HepG2 (cell line): Measurements from ENCODE around the gene OR6B3. TPM values are rescaled to one million over a fixed set of nuclear protein-coding genes. Genes with fewer than 3 reads are reported as not detected.

Source experiments
- ATAC-seq: fragments of 200-7000 bp; cut with Tn5 transposase; 3 replicates; pipeline ENCODE4 v1.9.1; 2020; ENCODE audit warnings: mild to moderate bottlenecking, moderate library complexity
- BruUV-seq: library from RNA; stranded (reverse); fragments of 400-500 nt; replicated peaks from 2 replicates; lab custom pipeline; 2021; lab: Mats Ljungman, UMichigan
- CTCF ChIA-PET: fragments of 300-600 bp; formaldehyde crosslinking; extraction: SDS; loops from one replicate; lab custom pipeline; 2021; ENCODE audit warnings: low total read pairs, inconsistent platforms, low intra/inter-chr PET ratio; lab: Yijun Ruan, JAX
- POLR2A ChIA-PET: fragments of 350-600 bp; sonication (Branson Sonifier 250); formaldehyde crosslinking; loops from one replicate; lab custom pipeline; 2020; ENCODE audit warnings: antibody characterized with exemption, inconsistent platforms; lab: Yijun Ruan, JAX
- DNase-seq: peaks from one replicate; pipeline ENCODE4 v3.0.0-alpha.2; 2015; ENCODE audit warnings: low spot score
- FAIRE-seq: peaks from 3 replicates; lab custom pipeline; 2011; peaks lifted over from hg19 to GRCh38; lab: Jason Lieb, UNC
- H2AFZ ChIP-seq: one replicate; pipeline ENCODE4 v1.6.1; 2011; ENCODE audit warnings: low read length, inconsistent platforms
- H3K27ac ChIP-seq: fragments of 300-600 bp; 3 replicates; pipeline ENCODE4 v1.8.0; 2011; ENCODE audit warnings: mixed run types, mild to moderate bottlenecking, mixed read lengths, low read length, inconsistent platforms; ENCODE audit not compliant: insufficient read depth; ENCODE audit errors: extremely low read length
- H3K27me3 ChIP-seq, 2 experiments: fragments of 200-600 bp in 1 of 2; 2 replicates in 1 of 2; 3 replicates in 1 of 2; pipeline versions ENCODE4 v1.6.0 to v1.8.0; 2011; ENCODE audit warnings: low read length in 2 of 2, mild to moderate bottlenecking in 2 of 2, moderate library complexity in 2 of 2, inconsistent platforms in 1 of 2; ENCODE audit not compliant: insufficient read depth in 2 of 2, control insufficient read depth in 1 of 2
- H3K36me3 ChIP-seq, 2 experiments: fragments of 200-600 bp in 1 of 2; replicated peaks in 1 of 2; 2 replicates in 1 of 2; 3 replicates in 1 of 2; pipeline versions ENCODE4 v1.5.1 to v1.8.0; 2011; ENCODE audit warnings: low read length in 2 of 2, inconsistent platforms in 1 of 2; ENCODE audit not compliant: insufficient read depth in 2 of 2, control insufficient read depth in 1 of 2
- H3K4me1 ChIP-seq: 2 replicates; pipeline ENCODE4 v1.5.1; 2012; ENCODE audit warnings: low read length, inconsistent platforms; ENCODE audit not compliant: insufficient read depth
- H3K4me2 ChIP-seq: 2 replicates; pipeline ENCODE4 v1.6.0; 2011; ENCODE audit warnings: low read depth, low read length, inconsistent platforms
- H3K4me3 ChIP-seq, 3 experiments: fragments of 200-600 bp in 1 of 3; sonication (generic), shearing (Covaris generic) in 1 of 3; replicated peaks in 1 of 3; 2 replicates each; pipeline ENCODE4 v1.5.1; 2011 to 2016; ENCODE audit warnings: low read length in 3 of 3, inconsistent platforms in 2 of 3, low read depth in 2 of 3, mild to moderate bottlenecking in 2 of 3, control low read depth in 1 of 3, mixed read lengths in 1 of 3; ENCODE audit not compliant: insufficient read depth in 1 of 3
- H3K79me2 ChIP-seq: one replicate; pipeline ENCODE4 v1.6.1; 2011; ENCODE audit warnings: low read length, inconsistent platforms; ENCODE audit not compliant: insufficient read depth
- H3K9ac ChIP-seq: 2 replicates; pipeline ENCODE4 v1.6.0; 2011; ENCODE audit warnings: mild to moderate bottlenecking, low read depth, low read length, inconsistent platforms; ENCODE audit not compliant: insufficient read depth
- H3K9me3 ChIP-seq: 2 replicates; pipeline ENCODE4 v1.5.1; 2012; ENCODE audit warnings: mild to moderate bottlenecking, low read length
- H4K20me1 ChIP-seq: 2 replicates; pipeline ENCODE4 v1.6.0; 2011; ENCODE audit warnings: inconsistent platforms, mild to moderate bottlenecking, low read length, moderate library complexity; ENCODE audit not compliant: insufficient read depth
- EEA1 ChIP-seq: sonication (generic); formaldehyde crosslinking; IDR thresholded peaks from 2 replicates; pipeline ENCODE4 v1.5.1; 2020; ENCODE audit warnings: mild to moderate bottlenecking, missing genetic modification reagents, borderline replicate concordance
- MEIS1 ChIP-seq: sonication (generic); formaldehyde crosslinking; IDR thresholded peaks from 2 replicates; pipeline ENCODE4 v1.9.0; 2021; ENCODE audit warnings: mild to moderate bottlenecking, missing genetic modification reagents, moderate library complexity, borderline replicate concordance
- PAX8 ChIP-seq: sonication (generic); formaldehyde crosslinking; IDR thresholded peaks from 2 replicates; pipeline ENCODE4 v1.8.0; 2022; ENCODE audit warnings: mild to moderate bottlenecking, missing genetic modification reagents, borderline replicate concordance
- POGZ ChIP-seq: sonication (generic); formaldehyde crosslinking; IDR thresholded peaks from 2 replicates; pipeline ENCODE4 v1.4.0; 2020; ENCODE audit warnings: mild to moderate bottlenecking, missing genetic modification reagents
- RFXANK ChIP-seq: IDR thresholded peaks from 2 replicates; pipeline ENCODE4 v1.6.1; 2016
- SAFB2 ChIP-seq: sonication (generic); formaldehyde crosslinking; IDR thresholded peaks from 2 replicates; pipeline ENCODE4 v1.5.1; 2020; ENCODE audit warnings: missing genetic modification reagents, low read depth, mild to moderate bottlenecking, borderline replicate concordance
- SIN3A ChIP-seq: IDR thresholded peaks from 2 replicates; pipeline ENCODE4 v1.6.1; 2011; ENCODE audit warnings: low read depth, mild to moderate bottlenecking, control low read depth, low read length, borderline replicate concordance
- U2AF2 ChIP-seq: fragments of 200-400 bp; formaldehyde crosslinking; IDR thresholded peaks from 2 replicates; pipeline ENCODE4 v1.6.1; 2017; ENCODE audit warnings: low read depth, mild to moderate bottlenecking, low read length
- ZFP82 ChIP-seq: sonication (generic); formaldehyde crosslinking; IDR thresholded peaks from 2 replicates; pipeline ENCODE4 v1.5.1; 2020; ENCODE audit warnings: mild to moderate bottlenecking, missing genetic modification reagents, borderline replicate concordance
- ZNF678 ChIP-seq: sonication (generic); formaldehyde crosslinking; IDR thresholded peaks from 2 replicates; pipeline ENCODE4 v1.4.0; 2020; ENCODE audit warnings: mild to moderate bottlenecking, missing genetic modification reagents
- WGBS: methylation state at CpG from one replicate; pipeline ENCODE4 v1.1.6; 2017; ENCODE audit warnings: low lambda C conversion rate; 5-methylcytosine and 5-hydroxymethylcytosine counted together
- in situ Hi-C: cut with HindIII; loops from 2 replicates; pipeline ENCODE4 v1.10.0; 2017; ENCODE audit warnings: low pct_unique_long_range_greater_than_20kb; ENCODE audit not compliant: extremely low pct_ligation_motif_present
- intact Hi-C: fragments of 100-400 bp; cut with micrococcal nuclease; formaldehyde crosslinking; loops from one replicate; pipeline ENCODE4 v1.10.0; 2022; ENCODE audit not compliant: unreplicated experiment
- polyA plus RNA-seq, 8 experiments: library from polyadenylated mRNA; depleted of rRNA in 3 of 8; stranded (reverse) in 7 of 8; unstranded in 1 of 8; fragments of >200 nt; fragmentation: Illumina TruSeq in 4 of 8; extraction: Trizol in 4 of 8; gene quantifications; 2 replicates each; pipeline versions ENCODE4 v1.2.1 to v1.2.3, GENCODE V29; 2011 to 2016; ENCODE audit warnings: low read depth in 4 of 8, missing spikeins in 1 of 8, mixed read lengths in 1 of 8; ENCODE audit not compliant: insufficient read depth in 1 of 8
- total RNA-seq, 5 experiments: library from RNA; depleted of rRNA; stranded (reverse); fragments of >200 nt; fragmentation: Illumina TruSeq; extraction: Trizol; gene quantifications; 2 replicates each; pipeline ENCODE4 v1.2.3, GENCODE V29; 2016; ENCODE audit warnings: low read depth in 1 of 5

OR6B3 gene
- total and polyA plus RNA-seq, 2 of the 13 experiments (the other 11 are each of a cell fraction or from before 2014, with no cell fraction given): not detected

GRCh38 chr2:240077442-240077841 lies 24.1 kb upstream of the OR6B3 start:
- intact Hi-C loops (no loop called here), in situ Hi-C loops (no loop called here)
- Histone ChIP-seq H3K4me2 (no peak overlapping the region), H3K36me3 (no peaks in the 10 kb centered on the region), H2AFZ (no peak overlapping the region), H3K27me3 (peaks cover 0 to 12% of the 10 kb centered on the region in 2 experiments; a peak in 2 of 5 replicates), H3K27ac (no peak overlapping the region), H3K4me3 (no peak overlapping the region), H3K79me2 (no peaks in the 10 kb centered on the region), H3K4me1 (no peaks in the 10 kb centered on the region), H4K20me1 (no peaks in the 10 kb centered on the region), H3K9me3 (peaks cover 17% of the 10 kb centered on the region), H3K9ac (no peak overlapping the region)
- BruUV-seq: no TSS peak
- TF ChIP-seq POGZ (no peak), ZFP82 (CRISPR knock-in tag) (peak; percentile 81; the same call in 1 of the 2 replicates)
- no peak for ATAC-seq
- no peak for FAIRE-seq
- POLR2A ChIA-PET: no interaction called here
- CTCF ChIA-PET: no interaction called here
- no peak for DNase-seq

GRCh38 chr2:240074545-240074944 lies 21.2 kb upstream of the OR6B3 start:
- H3K9ac ChIP-seq: no peak overlapping the region
- CTCF ChIA-PET: no interaction called here
- in situ Hi-C loops: no loop called here
- H3K4me3 ChIP-seq: no peak overlapping the region
- no peaks in the 10 kb centered on the region for H3K36me3 ChIP-seq
- H3K79me2 ChIP-seq: no peaks in the 10 kb centered on the region
- no peak overlapping the region for H2AFZ ChIP-seq
- TF ChIP-seq MEIS1 (CRISPR knock-in tag) (no peak), SIN3A (no peak), ZNF678 (CRISPR knock-in tag) (no peak), SAFB2 (CRISPR knock-in tag) (no peak), PAX8 (CRISPR knock-in tag) (no peak), RFXANK (no peak), EEA1 (CRISPR knock-in tag) (no peak), U2AF2 (no peak)
- TF ChIP-seq, all 625 proteins: peak for 0
- intact Hi-C loops: no loop called here
- WGBS: 35% methylated on average over 5 of the region's 5 CpGs
- ATAC-seq (no peak), DNase-seq (no peak), FAIRE-seq (no peak)
- Histone ChIP-seq H3K9me3 (peaks cover 17% of the 10 kb centered on the region), H3K4me2 (no peak overlapping the region), H3K4me1 (no peaks in the 10 kb centered on the region), H3K27ac (no peak overlapping the region), H3K27me3 (peaks cover 0 to 13% of the 10 kb centered on the region in 2 experiments; a peak in 2 of 5 replicates), H4K20me1 (no peaks in the 10 kb centered on the region)
- no TSS peak for BruUV-seq
- POLR2A ChIA-PET: no interaction called here
